ENCODE results near the gene GTF2H2C.
A peak's percentile ranks its signal among the peaks of the same experiment; 100 is the strongest.
"Not testable (repeated sequence)": the region's sequence is repeated elsewhere in the genome, so short reads cannot be mapped to it uniquely, and the experiment has no call there.

The GTF2H2C gene

DNA sequence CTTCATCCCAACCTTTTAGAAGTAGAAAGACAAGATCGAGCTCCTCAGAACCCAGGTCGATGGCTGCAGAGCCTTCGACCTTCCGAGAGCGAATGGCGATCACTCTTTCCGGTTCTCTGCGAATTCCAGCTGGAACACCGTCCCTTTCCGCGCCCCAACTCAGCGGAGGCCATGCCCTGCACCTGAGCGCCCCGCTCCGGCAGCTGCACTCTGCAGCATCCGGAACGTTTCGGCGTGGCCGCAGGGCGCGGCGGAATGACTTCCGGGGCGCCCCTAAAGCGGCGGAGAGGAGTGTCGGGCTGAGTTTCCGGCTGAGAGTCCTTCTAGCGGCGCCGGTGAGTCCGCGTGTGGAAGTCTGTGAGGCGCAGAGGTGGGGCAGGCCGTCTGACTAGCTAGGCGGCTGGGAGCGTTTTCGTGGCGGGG lies at the start of gene GTF2H2C:
GTF2H2C (plus strand) TSS at position 284 of the 423 bp plus-strand sequence. CDS start 4,942 bp downstream, outside the sequence.
- DNase-seq = peak; percentile 55 to 69

GRCh38 chr5:69510694-69511093 lies 49.3 kb upstream of the GTF2H2C start:
- no peak for DNase-seq

GRCh38 chr5:69512740-69513260 lies 47.2 kb upstream of the GTF2H2C start:
- DNase-seq = no peak

GRCh38 chr5:69515570-69515969 lies 44.4 kb upstream of the GTF2H2C start:
- DNase-seq = not testable (repeated sequence)

GRCh38 chr5:69516769-69517168 lies 43.2 kb upstream of the GTF2H2C start:
- no peak for DNase-seq

- DNase-seq = no peak
Measured at GRCh38 chr5:69517763-69518212, 42.2 kb upstream of the GTF2H2C start.

GRCh38 chr5:69519285-69519684 lies 40.7 kb upstream of the GTF2H2C start:
- no peak for DNase-seq

GRCh38 chr5:69522035-69522434 lies 38.0 kb upstream of the GTF2H2C start:
- no peak for DNase-seq

GRCh38 chr5:69525490-69525889 lies 34.5 kb upstream of the GTF2H2C start:
- DNase-seq = no peak

- DNase-seq = no peak
Measured at GRCh38 chr5:69526660-69527059, 33.3 kb upstream of the GTF2H2C start.

GRCh38 chr5:69527128-69527770 lies 32.7 kb upstream of the GTF2H2C start:
- DNase-seq = no peak

DNA sequence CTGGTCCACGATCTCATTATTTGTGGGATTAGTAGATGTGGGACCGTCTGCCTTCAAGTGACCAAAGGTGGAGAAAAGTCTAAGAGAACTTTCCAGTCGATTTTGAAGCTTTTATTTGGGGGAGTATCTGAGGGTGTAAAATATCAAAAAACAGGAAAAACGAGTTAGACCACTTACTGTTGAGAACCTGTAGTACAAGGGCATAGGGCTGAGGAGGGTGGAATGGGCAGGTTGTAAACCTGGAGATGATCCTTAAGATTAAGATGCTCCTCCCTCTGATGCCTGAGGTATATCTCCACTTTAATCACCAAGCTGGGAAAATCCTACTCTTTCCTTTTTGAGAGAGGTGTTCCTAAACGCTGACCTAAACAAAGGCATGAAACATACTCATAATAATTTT lies 32.0 kb upstream of the GTF2H2C start:
- DNase-seq = no peak

DNA sequence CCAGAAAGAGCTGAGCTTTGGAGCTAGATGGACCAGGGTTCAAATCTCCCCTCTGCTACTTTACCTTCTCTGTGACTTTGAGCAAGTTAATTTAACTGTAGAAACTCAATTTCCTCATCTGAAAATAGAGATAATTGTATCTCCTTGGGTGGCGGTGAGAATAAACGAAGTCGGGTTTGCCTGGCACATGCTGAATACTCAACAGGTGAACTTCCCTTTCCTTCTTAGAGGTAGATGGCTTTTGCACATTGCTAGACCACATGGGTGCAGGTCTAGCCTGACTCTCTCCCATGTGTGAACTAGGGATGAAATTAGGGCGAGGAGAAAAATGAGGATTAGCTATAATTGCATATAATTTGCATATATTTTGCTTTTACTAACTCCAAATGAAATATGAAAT lies 31.4 kb upstream of the GTF2H2C start:
- DNase-seq = no peak

- DNase-seq = peak; percentile 42 to 49
Measured at GRCh38 chr5:69530561-69531405, 29.2 kb upstream of the GTF2H2C start.

- no peak for DNase-seq
Measured at GRCh38 chr5:69531406-69531801, 28.6 kb upstream of the GTF2H2C start.

- DNase-seq = not testable (repeated sequence)
Measured at GRCh38 chr5:69537911-69538310, 22.1 kb upstream of the GTF2H2C start.

GRCh38 chr5:69538735-69539134 lies 21.3 kb upstream of the GTF2H2C start:
- not testable (repeated sequence) for DNase-seq

DNA sequence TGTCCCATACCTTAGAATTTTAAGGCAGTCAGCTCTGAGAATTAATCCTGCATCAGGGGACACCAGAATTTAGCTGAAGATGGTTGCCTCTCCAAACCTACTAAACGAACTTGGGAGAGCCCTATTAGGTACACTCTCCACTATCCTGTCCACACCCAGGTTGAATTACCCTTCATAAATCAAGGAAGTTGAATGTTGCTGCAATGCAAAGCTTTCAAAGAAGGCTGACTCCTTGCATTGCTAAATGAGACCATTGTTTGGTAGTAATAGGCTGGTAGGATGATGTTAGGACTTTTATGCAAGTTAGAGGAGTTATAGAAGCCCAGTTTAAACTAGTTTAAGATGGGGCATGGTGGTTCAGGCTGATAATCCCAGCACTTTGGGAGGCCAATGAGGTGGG lies 18.6 kb upstream of the GTF2H2C start:
- not testable (repeated sequence) for DNase-seq

DNA sequence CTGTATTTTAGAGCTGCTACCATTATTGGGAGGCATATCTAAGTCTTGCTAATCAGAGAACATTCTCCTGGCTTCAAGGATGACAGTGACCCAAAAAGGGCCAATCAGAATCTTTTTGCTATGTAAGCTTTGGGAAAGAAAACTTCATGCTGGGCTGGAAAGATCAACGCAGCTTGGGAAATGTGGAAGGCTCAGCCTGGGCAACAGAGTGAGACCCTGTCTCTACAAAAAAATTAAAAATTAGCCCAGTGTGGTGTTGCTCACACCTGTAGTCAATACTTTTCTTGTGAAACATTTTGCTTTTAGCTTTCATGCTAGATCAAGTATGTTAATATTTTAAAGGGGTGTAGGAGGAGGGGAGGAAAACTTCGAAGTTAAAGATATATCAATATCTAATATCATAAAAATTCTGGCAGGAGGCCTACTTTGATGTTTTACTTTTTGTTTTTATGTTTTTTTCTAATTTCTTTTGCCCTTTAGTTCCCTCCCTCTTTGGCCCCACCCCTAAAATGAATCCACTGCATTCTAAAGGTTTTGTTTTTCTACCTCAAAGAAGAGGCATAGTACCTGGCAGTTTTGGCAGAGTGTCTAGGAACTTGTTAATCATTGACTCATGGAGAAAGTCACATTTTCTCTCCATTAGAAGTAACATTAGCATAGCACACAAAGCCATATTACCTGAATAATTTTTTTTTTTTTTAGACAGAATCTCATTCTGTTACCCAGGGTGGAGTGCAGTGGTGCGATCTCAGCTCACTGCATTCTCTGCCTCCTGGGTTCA lies 17.0 kb upstream of the GTF2H2C start:
- not testable (repeated sequence) for DNase-seq

DNA sequence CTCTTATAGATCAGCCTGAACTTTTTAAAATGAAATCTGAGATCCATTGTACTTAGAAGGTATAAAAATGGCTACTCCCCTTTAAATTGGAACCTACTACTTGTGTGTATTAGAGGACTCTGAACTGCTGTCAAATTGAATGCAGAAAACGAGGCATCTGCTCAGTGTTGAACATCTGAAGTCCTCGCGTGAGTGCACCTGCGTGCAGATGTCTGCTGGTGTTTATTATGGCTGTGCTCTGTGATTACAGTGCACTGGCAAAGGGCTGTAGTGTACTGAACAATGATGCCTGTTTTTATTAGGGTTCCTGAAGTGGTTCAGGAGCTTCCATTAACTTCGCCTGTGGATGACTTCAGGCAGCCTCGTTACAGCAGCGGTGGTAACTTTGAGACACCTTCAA lies 15.4 kb upstream of the GTF2H2C start:
- DNase-seq = not testable (repeated sequence)

GRCh38 chr5:69560587-69561431 lies 818 bp downstream of the GTF2H2C start:
- peak in 1 of 2 donors; percentile 0 for DNase-seq

DNA sequence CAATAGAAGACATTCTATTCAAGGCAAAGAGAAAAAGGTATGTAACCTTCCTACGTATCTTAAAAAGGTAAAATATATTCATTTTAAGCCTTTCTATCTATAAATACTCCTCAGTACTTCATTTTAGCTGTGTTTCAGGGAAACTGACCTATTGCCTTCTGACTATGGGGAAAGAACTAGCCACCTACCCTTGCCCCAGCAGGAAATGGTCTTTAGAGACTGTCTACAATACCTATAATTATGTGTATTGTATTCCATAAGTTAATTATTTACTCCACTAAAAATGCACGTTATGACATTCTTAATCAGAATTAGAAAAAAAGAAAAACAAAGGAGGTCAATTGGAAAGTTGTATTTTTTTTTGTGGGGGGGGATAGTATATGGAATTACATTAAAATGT lies 6.2 kb downstream of the GTF2H2C start:
- not testable (repeated sequence) for DNase-seq
